Measurements from ENCODE around the gene IL5RA.

The IL5RA gene

DNA sequence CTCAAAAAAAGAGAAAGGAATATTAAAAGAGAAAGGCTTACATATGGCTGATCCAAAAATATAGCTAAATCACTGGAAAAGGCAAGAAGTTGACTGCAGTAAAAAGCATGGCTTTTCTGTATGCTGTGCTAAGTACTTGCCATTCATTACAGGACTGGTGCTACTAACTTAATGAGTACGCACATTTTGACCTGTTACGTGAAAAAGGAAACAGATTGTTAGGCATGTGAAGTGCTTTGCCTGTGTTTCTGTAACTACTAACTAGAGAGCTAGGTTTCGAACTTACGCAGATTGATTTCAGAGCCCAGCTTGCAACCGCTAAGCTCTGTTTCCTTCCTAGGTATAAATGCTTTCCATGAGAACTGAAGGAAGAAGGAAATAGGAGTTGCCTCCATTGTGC, 19.4 kb upstream of the IL5RA start:
- Histone ChIP-seq H3K36me3 (peaks cover 52% of the 10 kb centered on the region), H3K27me3 (no peaks in the 10 kb centered on the region), H3K9me3 (peaks cover 10% of the 10 kb centered on the region), H3K4me1 (peaks cover 29% of the 10 kb centered on the region), H3K4me2 (no peak overlapping the region), H3K27ac (no peak overlapping the region), H4K20me1 (peaks cover 20% of the 10 kb centered on the region), H3K4me3 (no peak overlapping the region), H3K9ac (no peak overlapping the region)
- no peak for TF ChIP-seq Cebpa-rat (IDR thresholded peaks at IDR 0.05)

DNA sequence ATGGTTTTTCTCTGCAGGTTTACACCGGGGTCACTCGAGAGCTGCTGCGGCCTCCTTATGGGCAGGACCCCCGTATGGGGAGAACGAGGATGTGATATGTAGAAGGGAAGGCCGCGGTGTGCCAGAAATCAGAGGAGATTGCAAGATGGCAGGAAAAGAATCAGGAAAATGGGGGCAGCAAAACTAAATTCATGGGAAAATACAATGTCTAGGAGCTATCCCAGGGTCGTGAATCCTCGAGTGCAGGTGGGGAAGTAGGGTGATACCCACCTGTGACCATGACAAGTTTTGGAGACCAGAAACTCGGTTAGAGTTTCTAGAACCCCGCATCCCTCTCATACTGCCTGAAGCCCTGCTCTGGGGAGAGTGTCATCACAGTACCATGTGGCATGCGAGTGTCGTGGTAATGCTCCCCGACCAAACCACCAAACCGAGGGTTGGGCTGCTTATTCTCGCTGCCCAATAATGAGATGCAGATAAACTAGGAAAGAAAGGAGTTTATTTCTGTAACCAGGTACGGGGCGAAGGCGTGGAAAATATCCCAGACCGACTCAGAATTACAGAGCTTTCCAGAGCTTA, 17.3 kb upstream of the IL5RA start:
- no peak for TF ChIP-seq Cebpa-rat (IDR thresholded peaks at IDR 0.05)

GRCh38 chr3:3126477-3127431, 16.6 kb upstream of the IL5RA start, which contains the start of gene TRNT1:
TRNT1 (plus strand) TSS chr3:3126940; CDS start chr3:3129041, 2,101 bp downstream.
- Histone ChIP-seq H3K9me3 (peaks cover 10% of the 10 kb centered on the region), H3K4me2 (peak within 1 kb of the TSS; percentile 91), H3K27ac (peak within 1 kb of the TSS; percentile 98), H3K36me3 (peaks cover 34% of the 10 kb centered on the region), H3K27me3 (no peaks in the 10 kb centered on the region), H4K20me1 (no peaks in the 10 kb centered on the region), H3K9ac (peak within 1 kb of the TSS; percentile 98), H3K4me3 (peak within 1 kb of the TSS; percentile 93), H3K4me1 (peaks cover 29% of the 10 kb centered on the region)
- TF ChIP-seq Cebpa-rat (IDR thresholded peaks at IDR 0.05), result no peak

More for the DNA sequence above, 17.3 kb upstream of the IL5RA start:
- Histone ChIP-seq H3K4me3 (peak overlapping the region; percentile 93), H3K9me3 (peaks cover 10% of the 10 kb centered on the region), H3K9ac (peak overlapping the region; percentile 98), H4K20me1 (no peaks in the 10 kb centered on the region), H3K4me1 (peaks cover 29% of the 10 kb centered on the region), H3K27me3 (no peaks in the 10 kb centered on the region), H3K36me3 (peaks cover 34% of the 10 kb centered on the region), H3K27ac (peak overlapping the region; percentile 98), H3K4me2 (peak overlapping the region; percentile 91)

GRCh38 chr3:3125977-3126376, 15.8 kb upstream of the IL5RA start:
- peaks cover 5% of the 10 kb centered on the region for H3K9me3 ChIP-seq
- peaks cover 29% of the 10 kb centered on the region for H3K4me1 ChIP-seq
- H3K4me2 ChIP-seq, result peak overlapping the region; percentile 91
- H3K9ac ChIP-seq, result peak overlapping the region; percentile 98
- H3K4me3 ChIP-seq, result peak overlapping the region; percentile 93
- H3K36me3 ChIP-seq, result peaks cover 30% of the 10 kb centered on the region
- H4K20me1 ChIP-seq, result no peaks in the 10 kb centered on the region
- H3K27ac ChIP-seq, result peak overlapping the region; percentile 98
- no peak for TF ChIP-seq Cebpa-rat (IDR thresholded peaks at IDR 0.05)
- H3K27me3 ChIP-seq, result no peaks in the 10 kb centered on the region

GRCh38 chr3:3119393-3119851, 9.2 kb upstream of the IL5RA start:
- Histone ChIP-seq H4K20me1 (no peaks in the 10 kb centered on the region), H3K4me1 (no peaks in the 10 kb centered on the region), H3K27me3 (no peaks in the 10 kb centered on the region), H3K4me3 (no peak overlapping the region), H3K9me3 (no peaks in the 10 kb centered on the region), H3K27ac (no peak overlapping the region), H3K36me3 (no peaks in the 10 kb centered on the region), H3K4me2 (no peak overlapping the region), H3K9ac (no peak overlapping the region)
- no peak for TF ChIP-seq Cebpa-rat (IDR thresholded peaks at IDR 0.05)

GRCh38 chr3:3117651-3118050, 7.5 kb upstream of the IL5RA start:
- Histone ChIP-seq H3K36me3 (no peaks in the 10 kb centered on the region), H3K4me3 (no peak overlapping the region), H3K4me1 (no peaks in the 10 kb centered on the region), H3K4me2 (no peak overlapping the region), H4K20me1 (no peaks in the 10 kb centered on the region), H3K27ac (no peak overlapping the region), H3K9ac (no peak overlapping the region), H3K27me3 (no peaks in the 10 kb centered on the region), H3K9me3 (no peaks in the 10 kb centered on the region)
- TF ChIP-seq Cebpa-rat (IDR thresholded peaks at IDR 0.05), result no peak

GRCh38 chr3:3113042-3113709, 3.0 kb upstream of the IL5RA start:
- H3K4me1 ChIP-seq, result no peaks in the 10 kb centered on the region
- no peak overlapping the region for H3K4me2 ChIP-seq
- no peaks in the 10 kb centered on the region for H3K27me3 ChIP-seq
- no peak for TF ChIP-seq Cebpa-rat (IDR thresholded peaks at IDR 0.05)
- no peak overlapping the region for H3K4me3 ChIP-seq
- no peak overlapping the region for H3K9ac ChIP-seq
- no peaks in the 10 kb centered on the region for H4K20me1 ChIP-seq
- H3K36me3 ChIP-seq, result no peaks in the 10 kb centered on the region
- no peak overlapping the region for H3K27ac ChIP-seq
- no peaks in the 10 kb centered on the region for H3K9me3 ChIP-seq

GRCh38 chr3:3110749-3111361, 681 bp upstream of the IL5RA start:
- Histone ChIP-seq H3K27me3 (no peaks in the 10 kb centered on the region), H3K4me1 (peaks cover 3% of the 10 kb centered on the region), H3K36me3 (no peaks in the 10 kb centered on the region), H3K9ac (no peak overlapping the region), H3K4me3 (no peak overlapping the region), H3K4me2 (no peak overlapping the region), H3K9me3 (no peaks in the 10 kb centered on the region), H4K20me1 (no peaks in the 10 kb centered on the region), H3K27ac (no peak overlapping the region)
- no peak for TF ChIP-seq Cebpa-rat (IDR thresholded peaks at IDR 0.05)

Data from BLaER1 (cell line).